DOHH2 (cell line): ENCODE results near the gene STK16.

Experiments used
- H3F3A ChIP-seq: fragments of 200-600 bp; sonication (generic), shearing (Covaris generic); 2 replicates; pipeline ENCODE4 v1.6.0; 2016; ENCODE audit warnings: antibody characterized with exemption, mild to moderate bottlenecking; ENCODE audit not compliant: control insufficient read depth, insufficient read depth
- H3K27ac ChIP-seq: fragments of 200-600 bp; sonication (generic); 2 replicates; pipeline ENCODE4 v1.5.1; 2014; ENCODE audit warnings: low read depth, mild to moderate bottlenecking, low read length, moderate library complexity
- H3K27me3 ChIP-seq: fragments of 200-600 bp; sonication (generic); 2 replicates; pipeline ENCODE4 v1.6.1; 2014; ENCODE audit warnings: mild to moderate bottlenecking, low read length, mixed read lengths; ENCODE audit not compliant: control insufficient read depth
- H3K36me3 ChIP-seq: fragments of 200-600 bp; sonication (generic); 2 replicates; pipeline ENCODE4 v1.6.1; 2014; ENCODE audit warnings: mild to moderate bottlenecking, low read length, moderate library complexity, mixed read lengths; ENCODE audit not compliant: control insufficient read depth
- H3K4me1 ChIP-seq: fragments of 200-600 bp; sonication (generic); 2 replicates; pipeline ENCODE4 v1.6.1; 2014; ENCODE audit warnings: mild to moderate bottlenecking, low read length, mixed read lengths; ENCODE audit not compliant: control insufficient read depth
- H3K4me2 ChIP-seq: fragments of 200-600 bp; sonication (generic); 2 replicates; pipeline ENCODE4 v1.6.0; 2014; ENCODE audit warnings: mild to moderate bottlenecking, low read length, moderate library complexity
- H3K4me3 ChIP-seq: fragments of 200-600 bp; sonication (generic); 2 replicates; pipeline ENCODE4 v1.5.1; 2014; ENCODE audit warnings: mild to moderate bottlenecking, low read length, mixed read lengths
- H3K79me2 ChIP-seq: fragments of 200-600 bp; sonication (generic); 2 replicates; pipeline ENCODE4 v1.6.1; 2014; ENCODE audit warnings: mild to moderate bottlenecking, low read length, mixed read lengths; ENCODE audit not compliant: control insufficient read depth
- H3K9me2 ChIP-seq: fragments of 200-600 bp; sonication (generic); replicated peaks from 2 replicates; pipeline ENCODE4 v1.6.1; 2014; ENCODE audit warnings: mild to moderate bottlenecking, low read length, mixed read lengths; ENCODE audit not compliant: control insufficient read depth
- H3K9me3 ChIP-seq: fragments of 200-600 bp; sonication (generic); 2 replicates; pipeline ENCODE4 v1.6.1; 2014; ENCODE audit warnings: antibody characterized with exemption, low read length, mixed read lengths; ENCODE audit not compliant: control insufficient read depth, insufficient read depth
- H4K20me1 ChIP-seq: fragments of 200-600 bp; sonication (generic); 2 replicates; pipeline ENCODE4 v1.6.0; 2014; ENCODE audit warnings: low read depth, mild to moderate bottlenecking, antibody characterized with exemption, low read length, moderate library complexity; ENCODE audit not compliant: control insufficient read depth, insufficient read depth
- CTCF ChIP-seq: fragments of 200-600 bp; sonication (generic); IDR thresholded peaks from one replicate; pipeline ENCODE4 v1.5.1; 2014; ENCODE audit warnings: antibody characterized with exemption, mild to moderate bottlenecking, low read depth, low read length; ENCODE audit not compliant: poor library complexity, severe bottlenecking
- EZH2phosphoT487 ChIP-seq: fragments of 200-600 bp; sonication (generic); IDR thresholded peaks from 2 replicates; pipeline ENCODE4 v1.6.1; 2017; ENCODE audit warnings: borderline replicate concordance, mild to moderate bottlenecking, antibody characterized with exemption, low read length, moderate library complexity, mixed read lengths

Gene STK16

GRCh38 chr2:219291394-219291793 lies 46.1 kb downstream of the STK16 start:
- Histone ChIP-seq H3K4me2 (no peak overlapping the region), H3K9me2 (no peaks in the 10 kb centered on the region), H3K27me3 (no peaks in the 10 kb centered on the region), H3F3A (peaks cover 2% of the 10 kb centered on the region; the same call in 1 of the 2 replicates), H3K27ac (no peak overlapping the region), H3K4me3 (no peak overlapping the region), H3K36me3 (no peaks in the 10 kb centered on the region), H3K79me2 (no peaks in the 10 kb centered on the region), H3K9me3 (no peaks in the 10 kb centered on the region), H3K4me1 (peaks cover 18% of the 10 kb centered on the region), H4K20me1 (no peaks in the 10 kb centered on the region)
- TF ChIP-seq EZH2phosphoT487 (no peak), CTCF (no peak)

DNA sequence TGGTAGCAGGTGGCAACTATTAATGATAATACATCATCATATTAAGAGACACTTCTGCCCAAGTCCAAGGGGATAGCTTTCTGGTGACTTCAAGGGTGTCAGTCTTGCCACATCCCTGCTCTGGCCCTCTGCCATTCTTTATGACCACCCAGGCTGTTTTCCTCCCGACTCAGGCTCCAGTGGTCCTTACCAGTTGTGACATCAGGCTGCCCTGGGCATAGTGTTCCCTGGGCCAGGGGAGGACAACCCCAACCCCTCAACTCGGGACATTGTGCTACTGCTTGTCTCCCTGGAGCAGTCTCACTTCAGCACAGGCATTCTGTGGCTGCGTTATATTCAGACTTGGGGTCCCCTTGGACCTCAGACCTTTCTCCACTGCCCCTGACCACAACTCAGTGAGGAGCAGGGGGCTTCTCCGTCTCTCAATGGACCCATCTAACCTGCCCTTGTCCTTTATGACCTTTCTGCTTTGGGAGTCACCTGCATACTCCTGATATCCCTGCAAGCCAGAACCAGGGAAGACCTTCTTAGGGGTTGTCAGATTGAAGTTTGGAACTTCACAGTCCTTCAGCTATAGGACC lies 46.7 kb downstream of the STK16 start:
- H3K27me3 ChIP-seq = no peaks in the 10 kb centered on the region
- H3K4me1 ChIP-seq = peaks cover 18% of the 10 kb centered on the region
- no peaks in the 10 kb centered on the region for H3K9me2 ChIP-seq
- H3K36me3 ChIP-seq = no peaks in the 10 kb centered on the region
- no peaks in the 10 kb centered on the region for H3K79me2 ChIP-seq
- no peak for TF ChIP-seq EZH2phosphoT487
- TF ChIP-seq CTCF = no peak
- H3K27ac ChIP-seq = no peak overlapping the region
- H3F3A ChIP-seq = peaks cover 2% of the 10 kb centered on the region; the same call in 1 of the 2 replicates
- no peaks in the 10 kb centered on the region for H3K9me3 ChIP-seq
- no peaks in the 10 kb centered on the region for H4K20me1 ChIP-seq
- H3K4me3 ChIP-seq = no peak overlapping the region
- H3K4me2 ChIP-seq = no peak overlapping the region

DNA sequence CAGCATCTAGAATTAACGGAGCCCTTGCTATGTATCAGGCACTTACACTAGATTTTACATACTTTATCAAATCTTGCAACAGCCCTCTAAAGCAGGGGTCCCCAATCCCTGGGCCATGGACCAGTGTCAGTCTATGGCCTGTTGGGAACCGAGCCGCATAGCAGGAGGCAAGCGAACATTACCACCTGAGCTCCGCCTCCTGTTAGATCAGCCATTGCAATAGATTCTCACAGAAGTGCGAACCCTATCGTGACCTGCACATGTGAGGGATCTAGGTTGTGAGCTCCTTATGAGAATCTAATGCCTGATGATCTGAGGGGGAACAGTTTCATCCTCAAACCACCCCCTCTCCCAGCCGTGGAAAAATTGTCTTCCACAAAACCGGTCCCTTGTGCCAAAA lies 47.3 kb downstream of the STK16 start:
- Histone ChIP-seq H4K20me1 (no peaks in the 10 kb centered on the region), H3K9me2 (no peaks in the 10 kb centered on the region), H3K4me2 (no peak overlapping the region), H3F3A (peaks cover 2% of the 10 kb centered on the region; the same call in 1 of the 2 replicates), H3K9me3 (no peaks in the 10 kb centered on the region), H3K27me3 (no peaks in the 10 kb centered on the region), H3K27ac (no peak overlapping the region), H3K4me1 (peaks cover 18% of the 10 kb centered on the region), H3K36me3 (no peaks in the 10 kb centered on the region), H3K79me2 (no peaks in the 10 kb centered on the region), H3K4me3 (no peak overlapping the region)
- TF ChIP-seq EZH2phosphoT487 (no peak), CTCF (no peak)
